ENCODE measurements around the gene ZNF330. TPM values are rescaled to one million over a fixed set of nuclear protein-coding genes. Genes with fewer than 3 reads are reported as not detected.

Gene ZNF330
- total RNA-seq, 2 donors from 2014 or later: 16.9 to 19.8 TPM

- Histone ChIP-seq H3K9me3 (no peaks in the 10 kb centered on the region), H3K27me3 (no peaks in the 10 kb centered on the region), H3K4me1 (no peaks in the 10 kb centered on the region), H3K36me3 (replicated peaks in 1 of 2; ENCODE audit: insufficient read depth in 1 of 2, low read depth in 2 of 2) (no peaks in the 10 kb centered on the region), H3K4me3 (no peak overlapping the region), H3K27ac (no peak overlapping the region)
- intact Hi-C loops (cut with DNase I): no loop called here
- 82 to 83% methylated on average over 1 of the region's 1 CpG for WGBS, 2 donors
- ATAC-seq: no peak
- TF ChIP-seq, protein P1, sequence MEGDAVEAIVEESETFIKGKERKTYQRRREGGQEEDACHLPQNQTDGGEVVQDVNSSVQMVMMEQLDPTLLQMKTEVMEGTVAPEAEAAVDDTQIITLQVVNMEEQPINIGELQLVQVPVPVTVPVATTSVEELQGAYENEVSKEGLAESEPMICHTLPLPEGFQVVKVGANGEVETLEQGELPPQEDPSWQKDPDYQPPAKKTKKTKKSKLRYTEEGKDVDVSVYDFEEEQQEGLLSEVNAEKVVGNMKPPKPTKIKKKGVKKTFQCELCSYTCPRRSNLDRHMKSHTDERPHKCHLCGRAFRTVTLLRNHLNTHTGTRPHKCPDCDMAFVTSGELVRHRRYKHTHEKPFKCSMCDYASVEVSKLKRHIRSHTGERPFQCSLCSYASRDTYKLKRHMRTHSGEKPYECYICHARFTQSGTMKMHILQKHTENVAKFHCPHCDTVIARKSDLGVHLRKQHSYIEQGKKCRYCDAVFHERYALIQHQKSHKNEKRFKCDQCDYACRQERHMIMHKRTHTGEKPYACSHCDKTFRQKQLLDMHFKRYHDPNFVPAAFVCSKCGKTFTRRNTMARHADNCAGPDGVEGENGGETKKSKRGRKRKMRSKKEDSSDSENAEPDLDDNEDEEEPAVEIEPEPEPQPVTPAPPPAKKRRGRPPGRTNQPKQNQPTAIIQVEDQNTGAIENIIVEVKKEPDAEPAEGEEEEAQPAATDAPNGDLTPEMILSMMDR (IDR thresholded peaks at IDR 0.05): no peak
- TF ChIP-seq POLR2A (IDR thresholded peaks at IDR 0.05): no peak
- no peak for DNase-seq
Observed at GRCh38 chr4:141244419-141244818, 23.7 kb downstream of the ZNF330 start.

DNA sequence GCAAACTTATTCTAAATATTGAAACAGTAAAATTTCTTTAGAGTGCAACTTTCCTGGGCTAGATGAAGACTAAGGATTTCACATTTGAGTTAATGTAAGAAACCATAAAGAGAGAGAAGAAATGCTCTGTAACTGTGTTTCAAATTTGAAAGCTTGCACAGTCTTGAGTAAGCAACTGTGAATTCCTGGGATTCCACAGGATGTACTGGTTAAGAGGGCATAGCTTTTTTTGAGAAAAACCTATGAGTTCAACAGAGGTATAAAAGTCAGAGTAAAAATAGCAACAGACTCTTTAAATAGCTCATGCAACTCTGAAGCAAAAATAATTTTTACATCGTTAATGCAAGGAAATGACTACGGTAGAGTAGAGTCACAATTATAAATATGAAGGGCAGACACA, 25.5 kb downstream of the ZNF330 start:
- Histone ChIP-seq H3K27me3 (no peaks in the 10 kb centered on the region), H3K4me1 (no peaks in the 10 kb centered on the region), H3K36me3 (replicated peaks in 1 of 2; ENCODE audit: insufficient read depth in 1 of 2, low read depth in 2 of 2) (no peaks in the 10 kb centered on the region), H3K27ac (no peak overlapping the region), H3K4me3 (no peak overlapping the region), H3K9me3 (no peaks in the 10 kb centered on the region)
- intact Hi-C loops (cut with DNase I): no loop called here
- WGBS, 2 donors: 47 to 68% methylated on average over 2 of the region's 2 CpGs
- DNase-seq (no peak), ATAC-seq (no peak)
- TF ChIP-seq, protein P1 (IDR thresholded peaks at IDR 0.05): no peak
- no peak for TF ChIP-seq POLR2A (IDR thresholded peaks at IDR 0.05)

- Histone ChIP-seq H3K4me1 (no peaks in the 10 kb centered on the region), H3K27ac (no peak overlapping the region), H3K36me3 (replicated peaks in 1 of 2; ENCODE audit: insufficient read depth in 1 of 2, low read depth in 2 of 2) (no peaks in the 10 kb centered on the region), H3K27me3 (no peaks in the 10 kb centered on the region), H3K9me3 (no peaks in the 10 kb centered on the region), H3K4me3 (no peak overlapping the region)
- DNase-seq (no peak), ATAC-seq (no peak)
- WGBS, 2 donors: 50 to 52% methylated on average over 2 of the region's 2 CpGs
- TF ChIP-seq, protein P1 (IDR thresholded peaks at IDR 0.05): no peak
- no peak for TF ChIP-seq POLR2A (IDR thresholded peaks at IDR 0.05)
- intact Hi-C loops (cut with DNase I): no loop called here
Observed at GRCh38 chr4:141246683-141247429, 26.2 kb downstream of the ZNF330 start.

- H3K27ac ChIP-seq: no peak overlapping the region
- 45 to 63% methylated on average over 2 of the region's 2 CpGs for WGBS, 2 donors
- intact Hi-C loops (cut with DNase I): no loop called here
Observed at GRCh38 chr4:141247430-141247780, 26.7 kb downstream of the ZNF330 start.

More at GRCh38 chr4:141247430-141247780, 26.7 kb downstream of the ZNF330 start:
- no peak for TF ChIP-seq POLR2A (IDR thresholded peaks at IDR 0.05)
- TF ChIP-seq, protein P1 (IDR thresholded peaks at IDR 0.05): no peak
- H3K27me3 ChIP-seq: no peaks in the 10 kb centered on the region
- H3K4me3 ChIP-seq: no peak overlapping the region
- no peaks in the 10 kb centered on the region for H3K4me1 ChIP-seq
- H3K9me3 ChIP-seq: no peaks in the 10 kb centered on the region
- ATAC-seq: no peak
- DNase-seq: no peak
- H3K36me3 ChIP-seq (replicated peaks in 1 of 2; ENCODE audit: insufficient read depth in 1 of 2, low read depth in 2 of 2): no peaks in the 10 kb centered on the region
